HG03095 (cell line): ENCODE results near the gene ABCC11.
"Not testable (repeated sequence)": the region's sequence is repeated elsewhere in the genome, so short reads cannot be mapped to it uniquely, and the experiment has no call there.

Source experiments
- ATAC-seq: cut with Tn5 transposase; IDR thresholded peaks from one replicate; pipeline ENCODE4 v1.9.1; 2021; ENCODE audit warnings: moderate library complexity; ENCODE audit not compliant: unreplicated experiment

ABCC11 gene

DNA sequence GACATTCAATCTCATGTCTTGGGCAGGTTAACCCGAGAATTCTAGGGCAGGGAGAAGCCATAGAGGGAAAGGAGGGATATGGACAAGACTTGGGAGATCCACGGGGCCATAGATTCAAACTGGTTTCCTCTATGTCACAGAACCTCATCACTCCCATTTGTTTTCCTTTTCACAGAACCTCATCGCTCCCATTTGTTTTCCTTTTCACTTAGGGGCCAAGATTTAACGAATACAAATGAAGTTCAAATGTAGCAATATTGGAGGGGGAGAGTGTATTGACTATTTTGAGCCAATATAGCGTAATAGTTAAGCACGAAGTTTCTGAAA lies 42.6 kb downstream of the ABCC11 start:
- ATAC-seq, result no peak

DNA sequence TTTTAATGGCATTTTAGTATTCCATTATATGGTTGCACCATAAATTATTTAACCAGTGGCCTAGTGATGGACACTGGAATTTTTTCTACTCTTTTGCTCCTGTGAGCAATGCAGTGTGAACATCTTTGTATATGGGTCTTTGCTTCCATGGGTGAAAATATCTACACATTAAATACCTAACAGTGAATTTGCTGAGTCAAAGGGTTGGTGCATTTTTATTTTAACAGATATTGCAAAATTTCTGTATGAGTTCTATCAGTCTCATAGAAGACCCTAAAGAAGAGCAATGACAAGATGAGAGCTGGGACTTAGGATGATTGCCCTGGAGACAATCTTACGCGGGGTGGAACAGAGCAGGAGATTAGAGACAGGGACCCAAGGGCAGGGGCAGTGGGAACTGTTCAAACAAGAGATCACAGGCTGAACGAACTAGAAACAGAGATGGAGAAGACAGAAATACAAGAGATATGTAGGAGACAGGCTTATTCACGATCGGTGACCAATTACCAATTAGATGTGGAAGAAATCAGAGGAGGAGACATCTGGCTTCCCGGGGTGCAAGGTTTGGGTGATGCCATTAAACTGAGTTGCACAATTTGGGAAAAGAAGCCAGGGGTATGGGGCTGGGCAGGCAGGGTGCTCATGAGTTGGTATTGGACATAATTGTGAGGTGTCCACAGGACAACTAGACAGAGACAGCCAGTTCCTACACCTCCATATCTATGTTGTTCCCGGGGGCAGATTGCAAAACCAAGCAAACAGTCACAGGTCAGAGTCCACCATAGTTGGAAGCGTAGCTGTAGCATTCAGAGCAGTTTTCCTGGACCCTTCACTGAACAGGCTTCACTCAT lies 43.1 kb downstream of the ABCC11 start:
- no peak for ATAC-seq

GRCh38 chr16:48201515-48202201 lies 45.7 kb downstream of the ABCC11 start:
- ATAC-seq, result no peak

GRCh38 chr16:48197294-48197693 lies 50.0 kb downstream of the ABCC11 start:
- no peak for ATAC-seq

DNA sequence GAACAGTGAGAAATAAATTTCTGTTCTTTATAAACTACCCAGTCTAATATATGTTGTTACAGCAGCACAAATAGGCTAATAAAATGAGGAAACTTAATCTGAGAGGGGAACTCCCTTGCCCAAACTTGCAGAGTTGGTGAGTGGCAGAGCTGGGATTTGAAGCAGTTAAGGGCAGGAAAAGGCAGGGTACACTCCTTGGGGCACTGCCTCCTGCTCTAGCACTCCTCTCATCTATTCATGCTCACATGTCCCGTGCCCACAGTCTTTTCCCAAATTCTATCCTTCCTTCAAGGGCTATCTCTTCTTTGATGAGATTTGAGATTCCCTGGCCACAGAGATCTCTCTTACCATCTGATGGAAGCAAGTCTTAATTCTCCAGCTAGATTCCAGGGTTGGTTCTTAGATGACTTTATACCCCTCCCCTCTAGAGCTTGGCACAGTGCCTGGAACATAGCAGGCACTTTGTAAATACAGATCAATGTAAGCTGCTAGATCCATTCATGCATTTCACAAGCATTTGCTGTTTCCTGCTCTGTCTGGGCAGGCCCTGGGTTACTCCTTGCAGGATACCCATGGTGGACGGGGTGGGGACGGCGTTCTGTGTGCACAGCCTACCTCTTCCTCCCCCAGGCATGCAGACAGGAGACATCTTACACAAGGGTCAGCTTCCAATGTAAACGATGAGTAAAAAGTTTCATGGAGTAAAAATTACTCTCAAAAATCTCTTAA lies 52.3 kb downstream of the ABCC11 start:
- no peak for ATAC-seq

- ATAC-seq, result no peak
Measured at GRCh38 chr16:48193846-48194245, 53.5 kb downstream of the ABCC11 start.

- ATAC-seq, result peak; percentile 90
Measured at GRCh38 chr16:48188449-48189102, 58.8 kb downstream of the ABCC11 start.

DNA sequence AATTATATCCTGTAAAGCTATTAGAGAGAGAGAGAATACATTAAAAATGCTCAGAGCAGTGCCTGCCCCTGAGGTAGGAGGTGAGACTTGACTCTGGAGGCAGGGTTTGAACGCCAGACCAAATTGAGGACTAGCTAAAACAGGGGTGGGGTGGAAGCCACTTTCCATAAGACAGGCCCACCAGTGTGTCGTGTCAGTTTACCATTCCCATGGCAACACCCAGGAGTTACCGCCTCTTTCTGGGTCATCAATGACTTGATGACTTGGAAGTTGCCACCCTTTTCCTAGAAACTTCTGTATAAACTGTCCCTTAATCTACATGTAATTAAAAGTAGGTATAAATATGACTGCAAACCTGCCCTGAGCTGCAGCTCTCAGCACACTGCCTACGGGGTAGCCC lies 59.6 kb downstream of the ABCC11 start:
- ATAC-seq, result no peak

GRCh38 chr16:48184681-48185080 lies 62.7 kb downstream of the ABCC11 start:
- ATAC-seq, result no peak

DNA sequence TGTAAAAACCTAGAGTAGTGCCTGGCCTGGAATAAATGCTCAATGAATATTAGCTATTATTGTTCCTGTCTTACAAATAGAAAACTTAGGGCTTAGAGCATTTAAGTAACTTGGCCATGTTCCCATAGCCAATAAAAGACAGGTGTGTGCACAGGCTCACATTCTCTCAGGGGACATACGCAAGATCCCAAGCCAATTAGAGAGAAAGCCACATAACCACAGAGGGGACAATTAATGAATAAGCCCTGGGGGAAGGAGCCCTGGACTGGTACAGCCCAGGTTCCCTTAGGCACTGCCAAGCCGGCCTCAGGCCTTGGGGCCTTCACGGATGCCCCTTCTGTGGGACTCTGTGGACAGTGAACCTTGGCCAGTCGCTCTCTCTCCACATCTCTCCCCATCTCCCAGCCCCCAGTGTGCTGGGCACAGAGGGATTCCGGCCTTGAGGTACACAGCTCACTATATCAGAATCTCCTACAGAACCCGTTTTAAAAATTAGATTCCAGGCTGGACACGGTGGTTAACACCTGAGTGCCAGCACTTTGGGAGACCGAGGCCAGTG lies 64.3 kb downstream of the ABCC11 start:
- no peak for ATAC-seq

- not testable (repeated sequence) for ATAC-seq
Measured at GRCh38 chr16:48181746-48182520, 65.4 kb downstream of the ABCC11 start.

GRCh38 chr16:48180868-48181480 lies 66.4 kb downstream of the ABCC11 start:
- ATAC-seq, result no peak

- ATAC-seq, result no peak
Measured at GRCh38 chr16:48176635-48177408, 70.5 kb downstream of the ABCC11 start.

DNA sequence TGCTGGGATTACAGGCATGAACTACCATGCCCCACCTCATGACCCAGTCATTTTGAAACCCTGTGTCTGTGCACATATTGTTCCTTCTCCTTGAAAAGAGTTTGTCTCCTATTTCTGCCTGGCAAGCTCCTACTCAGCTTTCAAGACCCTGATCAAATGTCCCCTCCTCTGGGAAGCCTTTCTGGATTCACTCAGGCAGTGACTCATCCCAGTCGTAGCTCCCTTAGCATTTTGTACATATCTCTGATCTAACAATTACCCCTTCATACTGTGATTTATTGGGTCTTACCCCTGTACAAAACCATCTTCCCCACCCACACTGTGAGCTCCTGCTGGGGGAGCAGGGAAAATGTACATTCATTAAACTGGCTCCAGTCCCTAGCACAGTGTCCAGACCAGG lies 73.5 kb downstream of the ABCC11 start:
- ATAC-seq, result no peak

DNA sequence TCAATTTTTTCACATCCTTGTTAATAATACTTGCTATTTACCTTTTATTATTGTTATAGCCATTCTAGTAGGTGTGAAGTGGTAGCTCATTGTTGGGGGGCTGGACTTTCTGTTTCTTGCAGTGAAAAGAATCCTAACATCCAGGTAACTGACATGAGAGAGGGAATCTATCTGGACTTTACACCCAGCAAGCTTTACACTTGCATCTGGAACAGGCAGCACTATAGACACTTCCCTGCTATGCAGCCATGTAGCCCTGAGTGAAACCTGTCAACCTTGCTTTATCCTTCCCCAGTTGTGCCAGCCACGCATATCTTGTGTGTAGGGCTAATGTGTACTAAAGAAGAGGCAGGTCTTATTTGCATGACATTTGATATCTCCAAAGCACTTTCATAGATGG lies 74.7 kb downstream of the ABCC11 start:
- ATAC-seq, result no peak

DNA sequence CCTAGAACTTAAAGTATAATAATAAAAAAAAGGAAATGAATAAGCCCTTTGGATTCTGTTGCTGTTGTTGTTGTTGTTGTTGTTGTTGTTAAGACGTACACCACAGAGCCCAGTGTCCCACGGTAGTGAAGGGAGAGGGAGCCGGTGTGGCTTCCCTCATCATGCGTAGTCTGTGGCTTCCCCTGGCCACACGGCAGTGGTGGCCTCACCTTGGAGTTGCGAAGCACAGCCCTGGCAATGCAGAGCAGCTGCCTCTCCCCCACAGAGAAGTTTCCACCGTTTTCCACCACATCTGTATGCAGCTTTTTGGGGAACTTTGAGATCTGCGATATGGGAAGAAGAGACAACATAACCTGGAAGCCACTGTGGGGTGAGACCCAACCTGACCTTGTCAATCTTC lies 77.4 kb downstream of the ABCC11 start:
- no peak for ATAC-seq

DNA sequence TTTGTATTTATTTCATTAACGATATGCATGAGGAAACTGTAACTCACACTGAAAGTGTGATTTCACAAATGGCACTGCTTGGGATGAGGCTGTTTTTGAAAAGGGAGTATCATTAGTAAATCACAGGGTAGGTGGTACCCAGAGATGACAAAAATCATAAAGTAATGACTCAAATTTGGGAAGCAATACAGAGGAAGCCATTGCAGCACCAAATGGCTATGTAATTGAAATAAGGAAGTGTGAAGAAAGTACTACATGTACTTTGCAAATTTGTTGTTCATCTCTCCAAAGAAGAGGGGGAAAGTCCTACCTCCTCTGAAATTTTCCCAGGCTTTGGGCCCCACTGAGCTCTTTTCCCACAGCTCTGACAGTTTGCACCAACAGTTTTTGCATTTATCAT lies 79.3 kb downstream of the ABCC11 start:
- ATAC-seq, result no peak

DNA sequence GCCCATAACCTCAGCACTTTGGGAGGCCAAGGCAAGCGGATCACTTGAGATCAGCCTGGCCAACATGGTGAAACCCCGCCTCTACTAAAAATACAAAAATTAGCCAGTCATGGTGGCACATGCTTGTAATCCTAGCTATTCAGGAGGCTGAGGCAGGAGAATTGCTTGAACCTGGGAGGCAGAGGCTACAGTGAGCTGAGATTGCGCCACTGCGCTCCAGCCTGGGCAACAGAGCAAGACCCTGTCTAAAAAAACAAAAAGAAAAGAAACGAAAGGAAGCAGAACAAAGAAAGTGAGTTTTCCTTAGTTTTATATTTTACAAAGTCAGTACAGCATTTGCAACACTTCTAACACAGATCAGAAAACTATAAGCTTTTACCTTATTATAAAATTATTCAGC lies 80.7 kb downstream of the ABCC11 start:
- not testable (repeated sequence) for ATAC-seq

DNA sequence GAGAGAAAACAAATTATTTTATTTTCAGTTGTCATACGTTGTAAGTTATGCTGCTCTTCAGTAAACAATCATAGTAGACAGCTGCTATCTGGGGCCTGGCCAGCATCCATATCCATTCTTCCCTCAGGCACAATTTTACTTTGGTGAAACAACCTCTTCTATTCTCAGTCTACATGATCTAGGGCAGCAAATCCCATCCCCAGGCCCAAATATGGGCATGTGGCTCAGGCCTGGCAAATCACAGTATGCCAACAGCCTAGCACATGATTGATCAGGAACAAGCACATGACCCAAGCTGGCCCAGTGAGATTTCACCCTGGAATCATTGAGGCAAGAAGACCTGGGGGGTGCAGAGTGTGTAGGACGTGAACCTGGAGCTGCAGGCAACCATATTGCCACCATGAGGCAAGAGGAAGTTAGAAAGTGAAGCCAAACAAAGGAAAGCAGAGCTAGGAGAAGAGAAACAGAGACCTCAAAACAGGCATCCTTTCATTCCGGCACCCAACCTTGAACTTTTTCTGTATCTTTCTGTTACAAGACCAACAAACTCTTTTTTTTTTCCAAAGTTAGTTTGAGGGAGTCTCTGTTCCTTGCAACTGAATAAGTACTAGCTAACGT lies 81.3 kb downstream of the ABCC11 start:
- no peak for ATAC-seq
